Liver (tissue), 9 donors: ENCODE results near the gene RIMBP2. TPM values are rescaled to one million over a fixed set of nuclear protein-coding genes. Genes with fewer than 3 reads are reported as not detected.

Experiments
- DNase-seq: peaks from one replicate; pipeline ENCODE4 v3.0.0-alpha.2; 2017; ENCODE audit warnings: low spot score
- H3K27ac ChIP-seq, 2 donors: one replicate each; pipeline ENCODE4 v1.7.0; 2013; ENCODE audit warnings: inconsistent platforms in 2 of 2, low read length in 2 of 2, control low read depth in 1 of 2, low read depth in 1 of 2, mild to moderate bottlenecking in 1 of 2
- H3K27me3 ChIP-seq, 4 donors: one replicate each; pipeline versions ENCODE4 v1.6.1 to v1.7.0; 2013; ENCODE audit warnings: low read length in 3 of 4, inconsistent platforms in 1 of 4, mild to moderate bottlenecking in 1 of 4, moderate library complexity in 1 of 4; ENCODE audit not compliant: control insufficient read depth in 4 of 4, insufficient read depth in 4 of 4
- H3K36me3 ChIP-seq, 4 donors: one replicate each; pipeline versions ENCODE4 v1.6.1 to v1.7.0; 2013; ENCODE audit warnings: low read length in 3 of 4, mild to moderate bottlenecking in 3 of 4, low read depth in 1 of 4, moderate library complexity in 1 of 4; ENCODE audit not compliant: control insufficient read depth in 4 of 4, insufficient read depth in 3 of 4
- H3K4me1 ChIP-seq, 4 donors: one replicate each; pipeline versions ENCODE4 v1.6.1 to v1.7.0; 2013; ENCODE audit warnings: low read length in 3 of 4, mild to moderate bottlenecking in 3 of 4, moderate library complexity in 1 of 4; ENCODE audit not compliant: control insufficient read depth in 4 of 4, insufficient read depth in 4 of 4
- H3K4me3 ChIP-seq, 3 donors: one replicate each; pipeline versions ENCODE4 v1.6.1 to v1.7.0; 2013; ENCODE audit warnings: low read length in 3 of 3, control low read depth in 1 of 3, low read depth in 1 of 3, mild to moderate bottlenecking in 1 of 3
- H3K9ac ChIP-seq, 2 donors: one replicate each; pipeline ENCODE4 v1.7.0; 2013; ENCODE audit warnings: low read length in 2 of 2, mild to moderate bottlenecking in 2 of 2, moderate library complexity in 2 of 2, control low read depth in 1 of 2, low read depth in 1 of 2
- H3K9me3 ChIP-seq, 4 donors: one replicate each; pipeline versions ENCODE4 v1.6.1 to v1.7.0; 2013; ENCODE audit warnings: low read length in 3 of 4; ENCODE audit not compliant: control insufficient read depth in 4 of 4
- ATF3 ChIP-seq: IDR thresholded peaks from 2 replicates; pipeline ENCODE4 v1.6.1; 2016; ENCODE audit warnings: antibody characterized with exemption
- CTCF ChIP-seq: fragments of 150-350 bp; IDR thresholded peaks from 2 replicates; pipeline ENCODE4 v1.5.1; 2017; ENCODE audit warnings: improper control_type of control experiment, low read depth, low read length; ENCODE audit not compliant: missing input control
- EGR1 ChIP-seq, 2 donors: IDR thresholded peaks; 2 replicates each; pipeline ENCODE4 v1.6.1; 2016 to 2018; ENCODE audit warnings: antibody characterized with exemption in 2 of 2, low read depth in 2 of 2
- FOXA1 ChIP-seq: IDR thresholded peaks from 2 replicates; pipeline ENCODE4 v1.6.1; 2016; ENCODE audit warnings: antibody characterized with exemption
- FOXA2 ChIP-seq: IDR thresholded peaks from 2 replicates; pipeline ENCODE4 v1.6.1; 2016; ENCODE audit warnings: antibody characterized with exemption
- GABPA ChIP-seq, 2 donors: IDR thresholded peaks in 1 of 2; conservative IDR thresholded peaks in 1 of 2; 2 replicates each; pipeline ENCODE4 v1.6.1; 2016; ENCODE audit warnings: antibody characterized with exemption in 2 of 2, mild to moderate bottlenecking in 1 of 2, moderate library complexity in 1 of 2
- HNF4A ChIP-seq, 2 donors: conservative IDR thresholded peaks; 2 replicates each; pipeline ENCODE4 v1.6.1; 2016; ENCODE audit warnings: antibody characterized with exemption in 2 of 2, mild to moderate bottlenecking in 2 of 2
- HNF4G ChIP-seq: IDR thresholded peaks from 2 replicates; pipeline ENCODE4 v1.6.1; 2016; ENCODE audit warnings: antibody characterized with exemption
- JUND ChIP-seq, 2 donors: IDR thresholded peaks; 2 replicates each; pipeline ENCODE4 v1.6.1; 2016; ENCODE audit warnings: antibody characterized with exemption in 2 of 2
- NR2F2 ChIP-seq: IDR thresholded peaks from 2 replicates; pipeline ENCODE4 v1.6.1; 2016; ENCODE audit warnings: antibody characterized with exemption
- RAD21 ChIP-seq, 2 donors: IDR thresholded peaks; 2 replicates each; pipeline ENCODE4 v1.6.1; 2016; ENCODE audit warnings: antibody characterized with exemption in 2 of 2, mild to moderate bottlenecking in 2 of 2
- REST ChIP-seq: IDR thresholded peaks from 2 replicates; pipeline ENCODE4 v1.6.1; 2016; ENCODE audit warnings: antibody characterized with exemption, mild to moderate bottlenecking
- RXRA ChIP-seq, 2 donors: IDR thresholded peaks; 2 replicates each; pipeline ENCODE4 v1.6.1; 2017 to 2018; ENCODE audit warnings: antibody characterized with exemption in 2 of 2, mild to moderate bottlenecking in 1 of 2
- SP1 ChIP-seq: IDR thresholded peaks from 2 replicates; pipeline ENCODE4 v1.6.1; 2018; ENCODE audit warnings: antibody characterized with exemption, mild to moderate bottlenecking
- TAF1 ChIP-seq: conservative IDR thresholded peaks from 2 replicates; pipeline ENCODE4 v1.6.1; 2016; ENCODE audit warnings: antibody characterized with exemption, mild to moderate bottlenecking
- YY1 ChIP-seq: IDR thresholded peaks from 2 replicates; pipeline ENCODE4 v1.6.1; 2016; ENCODE audit warnings: antibody characterized with exemption, mild to moderate bottlenecking
- WGBS: extraction: QIAGEN DNeasy Blood & Tissue Kit; methylation state at CpG from one replicate; pipeline ENCODE4 v1.1.7; 2013; 5-methylcytosine and 5-hydroxymethylcytosine counted together
- polyA plus RNA-seq, 2 donors: library from polyadenylated mRNA; stranded (reverse) in 1 of 2; unstranded in 1 of 2; fragments of 200-250 nt in 1 of 2; fragments of >200 nt in 1 of 2; fragmentation: Nextera tagmentation in 1 of 2; extraction: Ambion mirVana in 1 of 2; gene quantifications; one replicate each; pipeline versions ENCODE4 v1.2.1 to v1.2.3, GENCODE V29; 2013 to 2015
- total RNA-seq, 2 donors: library from RNA; depleted of rRNA; stranded (reverse); fragments of >200 nt; gene quantifications; one replicate each; pipeline ENCODE4 v1.2.3, GENCODE V29; 2014
- TF ChIP-seq, protein P1 (sequence below): IDR thresholded peaks from 2 replicates; pipeline ENCODE4 v1.6.1; 2016; ENCODE audit warnings: antibody characterized with exemption
- TF ChIP-seq, protein P2 (sequence below): IDR thresholded peaks from 2 replicates; pipeline ENCODE4 v1.6.1; 2016; ENCODE audit warnings: antibody characterized with exemption
- donor health status: healthy.
- donor health status: healthy.
- donor health status: healthy.
- donor health status: healthy.
- donor health status: healthy.

Gene RIMBP2
- total and polyA plus RNA-seq, 4 donors, result 0.01 to 0.17 (median 0.09) TPM; not detected in 1

- Histone ChIP-seq H3K36me3 (no peaks in the 10 kb centered on the region), H3K4me3 (no peak overlapping the region), H3K27me3 (peaks cover 0 to 2% (median 0%) of the 10 kb centered on the region in 4 donors), H3K4me1 (no peaks in the 10 kb centered on the region), H3K27ac (no peak overlapping the region), H3K9me3 (no peaks in the 10 kb centered on the region), H3K9ac (no peak overlapping the region)
- no peak for DNase-seq
- 84% methylated on average over 13 of the region's 13 CpGs for WGBS
- no peak for TF ChIP-seq RAD21 (IDR thresholded peaks at IDR 0.05)
- no peak for TF ChIP-seq GABPA (IDR thresholded peaks at IDR 0.05 in 1 of 2, conservative IDR thresholded peaks at IDR 0.05 in 1 of 2)
- TF ChIP-seq RXRA (IDR thresholded peaks at IDR 0.05), result no peak
- no peak for TF ChIP-seq FOXA2
- TF ChIP-seq, protein P1, sequence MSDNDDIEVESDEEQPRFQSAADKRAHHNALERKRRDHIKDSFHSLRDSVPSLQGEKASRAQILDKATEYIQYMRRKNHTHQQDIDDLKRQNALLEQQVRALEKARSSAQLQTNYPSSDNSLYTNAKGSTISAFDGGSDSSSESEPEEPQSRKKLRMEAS, result no peak
- no peak for TF ChIP-seq FOXA1
- TF ChIP-seq HNF4A (conservative IDR thresholded peaks at IDR 0.05), result no peak
- TF ChIP-seq JUND (IDR thresholded peaks at IDR 0.05), result no peak
- TF ChIP-seq TAF1, result no peak
- TF ChIP-seq REST, result no peak
- TF ChIP-seq EGR1 (IDR thresholded peaks at IDR 0.05; ENCODE audit: low read depth in 2 of 2), result no peak
- TF ChIP-seq, protein P2, sequence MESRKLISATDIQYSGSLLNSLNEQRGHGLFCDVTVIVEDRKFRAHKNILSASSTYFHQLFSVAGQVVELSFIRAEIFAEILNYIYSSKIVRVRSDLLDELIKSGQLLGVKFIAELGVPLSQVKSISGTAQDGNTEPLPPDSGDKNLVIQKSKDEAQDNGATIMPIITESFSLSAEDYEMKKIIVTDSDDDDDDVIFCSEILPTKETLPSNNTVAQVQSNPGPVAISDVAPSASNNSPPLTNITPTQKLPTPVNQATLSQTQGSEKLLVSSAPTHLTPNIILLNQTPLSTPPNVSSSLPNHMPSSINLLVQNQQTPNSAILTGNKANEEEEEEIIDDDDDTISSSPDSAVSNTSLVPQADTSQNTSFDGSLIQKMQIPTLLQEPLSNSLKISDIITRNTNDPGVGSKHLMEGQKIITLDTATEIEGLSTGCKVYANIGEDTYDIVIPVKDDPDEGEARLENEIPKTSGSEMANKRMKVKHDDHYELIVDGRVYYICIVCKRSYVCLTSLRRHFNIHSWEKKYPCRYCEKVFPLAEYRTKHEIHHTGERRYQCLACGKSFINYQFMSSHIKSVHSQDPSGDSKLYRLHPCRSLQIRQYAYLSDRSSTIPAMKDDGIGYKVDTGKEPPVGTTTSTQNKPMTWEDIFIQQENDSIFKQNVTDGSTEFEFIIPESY, result no peak
- no peak for TF ChIP-seq ATF3
- TF ChIP-seq CTCF, result no peak
- TF ChIP-seq NR2F2, result no peak
- TF ChIP-seq YY1, result no peak
- no peak for TF ChIP-seq SP1
- TF ChIP-seq HNF4G, result no peak
Observed at GRCh38 chr12:130647814-130648213, 68.3 kb downstream of the RIMBP2 start.
